Activated CD8-positive, alpha-beta memory T cell treated with anti-CD3 and anti-CD28 coated beads for 36 hours (primary cell): ENCODE results near the gene EEF2KMT. TPM values are rescaled to one million over a fixed set of nuclear protein-coding genes. Genes with fewer than 3 reads are reported as not detected.
"Not testable (repeated sequence)": the region's sequence is repeated elsewhere in the genome, so short reads cannot be mapped to it uniquely, and the experiment has no call there.

Experiments used
- CTCF ChIA-PET: fragments of 350-600 bp; sonication (Branson Sonifier 250); formaldehyde crosslinking; loops from one replicate; lab custom pipeline; 2021; ENCODE audit warnings: antibody characterized with exemption; lab: Charles Lee
- POLR2A ChIA-PET: fragments of 350-600 bp; sonication (Branson Sonifier 250); formaldehyde crosslinking; loops from one replicate; lab custom pipeline; 2021; ENCODE audit warnings: antibody characterized with exemption; lab: Charles Lee
- total RNA-seq, 2 experiments: library from RNA; stranded (reverse); gene quantifications; one replicate each; pipeline ENCODE4 v1.2.3, GENCODE V29; 2021

The EEF2KMT gene
- total RNA-seq, 2 experiments from 2014 or later: 35.6 to 36.6 TPM

GRCh38 chr16:5073771-5074170 lies 23.8 kb downstream of the EEF2KMT start:
- CTCF ChIA-PET: not testable (repeated sequence)
- POLR2A ChIA-PET: interaction anchor here (0.7 kb wide), 1 partner anchor 40 kb away, joined by 3 read pairs; the partner anchor contains the start of gene NAGPA

GRCh38 chr16:5073279-5073629 lies 24.3 kb downstream of the EEF2KMT start:
- ChIA-PET POLR2A (no interaction called here), CTCF (no interaction called here)

GRCh38 chr16:5072334-5073278 lies 25.0 kb downstream of the EEF2KMT start:
- CTCF ChIA-PET: interaction anchor here (0.9 kb wide), 1 partner anchor 13 kb away, joined by 3 read pairs; no protein-coding TSS in a partner anchor
- POLR2A ChIA-PET: interaction anchor here (0.5 to 1.0 kb wide), 2 partner anchors 39 to 40 kb away, joined by 3 read pairs; partner anchors contain the start of gene NAGPA

- ChIA-PET POLR2A (interaction anchor here (0.5 to 1.0 kb wide), 2 partner anchors 38 to 40 kb away, joined by 3 read pairs; partner anchors contain the start of gene NAGPA), CTCF (interaction anchor here (0.9 to 1.9 kb wide), 2 partner anchors 14 to 20 kb away, joined by 3 to 5 read pairs; no protein-coding TSS in a partner anchor)
Measured at GRCh38 chr16:5071681-5072333, 25.8 kb downstream of the EEF2KMT start, which contains the start of gene ALG1. Gene ALG1, plus strand, starts transcription at chr16:5071843. Its CDS starts 7 bp downstream, at chr16:5071850.

GRCh38 chr16:5071341-5071680 lies 26.3 kb downstream of the EEF2KMT start:
- POLR2A ChIA-PET: no interaction called here
- CTCF ChIA-PET: interaction anchor here (1.9 kb wide), 1 partner anchor 21 kb away, joined by 5 read pairs; no protein-coding TSS in a partner anchor

- ChIA-PET CTCF (interaction anchor here (1.9 kb wide), 1 partner anchor 21 kb away, joined by 5 read pairs; no protein-coding TSS in a partner anchor), POLR2A (interaction anchor here (1.0 kb wide), 1 partner anchor 37 kb away, joined by 3 read pairs; the partner anchor contains the start of gene NAGPA)
Measured at GRCh38 chr16:5070431-5071186, 27.0 kb downstream of the EEF2KMT start.

- ChIA-PET CTCF (no interaction called here), POLR2A (interaction anchor here (1.0 kb wide), 1 partner anchor 36 kb away, joined by 3 read pairs; the partner anchor contains the start of gene NAGPA)
Measured at GRCh38 chr16:5069854-5070253, 27.7 kb downstream of the EEF2KMT start.

- POLR2A ChIA-PET: no interaction called here
- CTCF ChIA-PET: no interaction called here
Measured at GRCh38 chr16:5069048-5069447, 28.5 kb downstream of the EEF2KMT start.

- CTCF ChIA-PET: no interaction called here
- POLR2A ChIA-PET: no interaction called here
Measured at GRCh38 chr16:5066511-5066910, 31.1 kb downstream of the EEF2KMT start.

- ChIA-PET POLR2A (no interaction called here), CTCF (no interaction called here)
Measured at GRCh38 chr16:5065813-5066212, 31.8 kb downstream of the EEF2KMT start, which contains the start of gene C16orf89. Gene C16orf89, minus strand, starts transcription at chr16:5065956. Its CDS starts 48 bp downstream, at chr16:5065908.

- ChIA-PET POLR2A (no interaction called here), CTCF (no interaction called here)
Measured at GRCh38 chr16:5065326-5065725, 32.3 kb downstream of the EEF2KMT start.

GRCh38 chr16:5064915-5065314 lies 32.7 kb downstream of the EEF2KMT start:
- POLR2A ChIA-PET: no interaction called here

GRCh38 chr16:5062790-5063765 lies 34.5 kb downstream of the EEF2KMT start:
- ChIA-PET POLR2A (interaction anchor here (0.5 kb wide), 1 partner anchor 13 kb away, joined by 3 read pairs; no protein-coding TSS in a partner anchor), CTCF (no interaction called here)

More at GRCh38 chr16:5064915-5065314, 32.7 kb downstream of the EEF2KMT start:
- CTCF ChIA-PET: no interaction called here

GRCh38 chr16:5062051-5062450 lies 35.5 kb downstream of the EEF2KMT start:
- ChIA-PET POLR2A (no interaction called here), CTCF (no interaction called here)

GRCh38 chr16:5060073-5060641 lies 37.4 kb downstream of the EEF2KMT start:
- ChIA-PET CTCF (no interaction called here), POLR2A (no interaction called here)

GRCh38 chr16:5059386-5060072 lies 38.1 kb downstream of the EEF2KMT start:
- ChIA-PET POLR2A (no interaction called here), CTCF (no interaction called here)

GRCh38 chr16:5058476-5058875 lies 39.1 kb downstream of the EEF2KMT start:
- CTCF ChIA-PET: no interaction called here
- POLR2A ChIA-PET: no interaction called here
